Measurements from ENCODE around the gene BDNF. TPM values are rescaled to one million over a fixed set of nuclear protein-coding genes. Genes with fewer than 3 reads are reported as not detected.
"Not testable (repeated sequence)": the region's sequence is repeated elsewhere in the genome, so short reads cannot be mapped to it uniquely, and the experiment has no call there.

The BDNF gene
- total and polyA plus RNA-seq, 2 donors (not counting 1 experiment from before 2014, with no cell fraction given): 11.2 to 16.7 TPM

DNA sequence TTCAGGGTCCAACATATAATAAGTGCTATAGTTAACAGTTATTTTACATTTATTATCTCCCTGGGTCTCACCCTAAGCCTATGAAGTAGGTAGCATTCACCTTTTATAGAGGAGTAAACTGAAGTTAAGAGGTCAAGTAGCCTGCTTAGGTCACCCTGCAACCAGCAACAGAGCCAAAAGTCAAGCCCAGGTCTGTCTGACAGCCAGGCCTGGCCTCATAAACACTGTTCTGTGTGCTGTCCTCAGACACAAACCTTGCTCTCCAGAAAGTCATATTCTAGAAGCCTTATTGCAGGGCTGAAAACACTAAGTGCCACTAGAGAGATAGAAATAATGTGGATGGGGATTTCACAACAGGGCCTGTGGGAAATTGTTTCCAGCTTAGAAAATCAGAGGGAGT lies 59.3 kb downstream of the BDNF start:
- H3K79me2 ChIP-seq (ENCODE audit: control insufficient read depth, insufficient read depth, low read length): no peaks in the 10 kb centered on the region
- H4K20me1 ChIP-seq (ENCODE audit: control insufficient read depth, extremely low read depth, insufficient read depth, low read length): no peaks in the 10 kb centered on the region
- no peak overlapping the region for H2AFZ ChIP-seq (ENCODE audit: low read length)
- H3K4me2 ChIP-seq (ENCODE audit: extremely low read depth, insufficient read depth, low read length): no peak overlapping the region
- H3K27ac ChIP-seq (ENCODE audit: insufficient read depth, low read length): no peak overlapping the region
- no peaks in the 10 kb centered on the region for H3K27me3 ChIP-seq (ENCODE audit: control insufficient read depth, insufficient read depth, low read length)
- H3K4me3 ChIP-seq (replicated peaks in 1 of 4; ENCODE audit: control extremely low read depth in 1 of 4, insufficient read depth in 1 of 4, low read depth in 3 of 4, low read length in 4 of 4): no peak overlapping the region
- H3K9me3 ChIP-seq (ENCODE audit: control insufficient read depth, insufficient read depth, low read depth, low read length): no peaks in the 10 kb centered on the region
- H3K36me3 ChIP-seq (ENCODE audit: control insufficient read depth, insufficient read depth, low read length): no peaks in the 10 kb centered on the region
- H3K9ac ChIP-seq (ENCODE audit: insufficient read depth, low read length): no peak overlapping the region
- DNase-seq (ENCODE audit: low read depth in 2 of 2): no peak
- H3K4me1 ChIP-seq (ENCODE audit: control insufficient read depth, extremely low read depth, insufficient read depth, low read length): no peaks in the 10 kb centered on the region
- TF ChIP-seq EZH2 (IDR thresholded peaks at IDR 0.05; ENCODE audit: low read length, missing control alignments): no peak
- TF ChIP-seq, protein P1, sequence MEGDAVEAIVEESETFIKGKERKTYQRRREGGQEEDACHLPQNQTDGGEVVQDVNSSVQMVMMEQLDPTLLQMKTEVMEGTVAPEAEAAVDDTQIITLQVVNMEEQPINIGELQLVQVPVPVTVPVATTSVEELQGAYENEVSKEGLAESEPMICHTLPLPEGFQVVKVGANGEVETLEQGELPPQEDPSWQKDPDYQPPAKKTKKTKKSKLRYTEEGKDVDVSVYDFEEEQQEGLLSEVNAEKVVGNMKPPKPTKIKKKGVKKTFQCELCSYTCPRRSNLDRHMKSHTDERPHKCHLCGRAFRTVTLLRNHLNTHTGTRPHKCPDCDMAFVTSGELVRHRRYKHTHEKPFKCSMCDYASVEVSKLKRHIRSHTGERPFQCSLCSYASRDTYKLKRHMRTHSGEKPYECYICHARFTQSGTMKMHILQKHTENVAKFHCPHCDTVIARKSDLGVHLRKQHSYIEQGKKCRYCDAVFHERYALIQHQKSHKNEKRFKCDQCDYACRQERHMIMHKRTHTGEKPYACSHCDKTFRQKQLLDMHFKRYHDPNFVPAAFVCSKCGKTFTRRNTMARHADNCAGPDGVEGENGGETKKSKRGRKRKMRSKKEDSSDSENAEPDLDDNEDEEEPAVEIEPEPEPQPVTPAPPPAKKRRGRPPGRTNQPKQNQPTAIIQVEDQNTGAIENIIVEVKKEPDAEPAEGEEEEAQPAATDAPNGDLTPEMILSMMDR (conservative IDR thresholded peaks at IDR 0.05 in 1 of 2, IDR thresholded peaks at IDR 0.05 in 1 of 2; ENCODE audit: low read depth in 1 of 2, low read length in 2 of 2): no peak

DNA sequence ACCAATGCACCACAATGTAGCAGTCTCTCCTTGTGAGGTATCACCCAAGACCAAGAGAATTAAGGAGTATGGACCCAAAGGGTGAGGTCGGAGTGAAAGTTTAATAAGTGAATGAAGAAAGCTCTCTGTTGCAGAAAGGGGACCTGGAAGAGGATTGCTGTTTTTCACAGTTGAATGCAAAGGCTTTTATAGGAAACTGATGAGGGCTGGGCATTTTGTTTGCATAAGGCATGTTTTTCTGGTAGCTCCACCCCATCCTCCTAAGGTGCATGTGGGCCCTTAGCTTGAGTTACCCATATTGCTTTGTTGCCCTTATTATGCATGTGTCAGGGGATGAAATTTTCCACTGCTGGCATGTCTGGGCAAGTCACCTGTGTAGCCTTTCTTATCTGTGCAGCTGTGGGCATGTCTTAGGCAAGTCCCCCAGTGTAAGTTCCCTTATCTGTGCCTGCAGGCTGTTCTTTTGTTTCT lies 64.7 kb downstream of the BDNF start:
- Histone ChIP-seq H3K4me3 (replicated peaks in 1 of 4; ENCODE audit: control extremely low read depth in 1 of 4, insufficient read depth in 1 of 4, low read depth in 3 of 4, low read length in 4 of 4) (no peak overlapping the region), H3K36me3 (ENCODE audit: control insufficient read depth, insufficient read depth, low read length) (no peaks in the 10 kb centered on the region), H3K9ac (ENCODE audit: insufficient read depth, low read length) (no peak overlapping the region), H3K79me2 (ENCODE audit: control insufficient read depth, insufficient read depth, low read length) (no peaks in the 10 kb centered on the region), H3K27me3 (ENCODE audit: control insufficient read depth, insufficient read depth, low read length) (no peaks in the 10 kb centered on the region), H3K9me3 (ENCODE audit: control insufficient read depth, insufficient read depth, low read depth, low read length) (no peaks in the 10 kb centered on the region), H4K20me1 (ENCODE audit: control insufficient read depth, extremely low read depth, insufficient read depth, low read length) (no peaks in the 10 kb centered on the region), H2AFZ (ENCODE audit: low read length) (no peak overlapping the region), H3K27ac (ENCODE audit: insufficient read depth, low read length) (no peak overlapping the region), H3K4me1 (ENCODE audit: control insufficient read depth, extremely low read depth, insufficient read depth, low read length) (no peaks in the 10 kb centered on the region), H3K4me2 (ENCODE audit: extremely low read depth, insufficient read depth, low read length) (no peak overlapping the region)
- TF ChIP-seq, protein P1 (conservative IDR thresholded peaks at IDR 0.05 in 1 of 2, IDR thresholded peaks at IDR 0.05 in 1 of 2; ENCODE audit: low read depth in 1 of 2, low read length in 2 of 2): no peak
- TF ChIP-seq EZH2 (IDR thresholded peaks at IDR 0.05; ENCODE audit: low read length, missing control alignments): no peak
- DNase-seq (ENCODE audit: low read depth in 2 of 2): peak in 1 of 2 donors; percentile 1

DNA sequence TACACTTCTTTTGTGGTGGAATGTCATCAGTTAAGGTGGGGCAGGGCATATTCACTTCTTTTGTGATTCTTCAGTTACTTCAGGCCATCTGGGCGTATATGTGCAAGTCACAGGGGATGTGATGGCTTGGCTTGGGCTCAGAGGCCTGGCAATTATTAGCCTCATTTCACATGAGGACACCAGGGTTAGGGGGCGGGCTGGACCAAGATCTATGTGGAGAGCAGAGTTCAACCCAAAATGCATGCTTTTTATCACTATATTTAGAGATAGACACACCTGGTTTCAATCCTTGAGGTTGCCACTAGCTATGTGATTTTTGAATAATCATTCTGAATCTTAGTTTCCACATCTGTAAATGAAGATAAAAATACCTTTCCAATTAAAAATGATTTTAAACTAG lies 65.5 kb downstream of the BDNF start:
- H2AFZ ChIP-seq (ENCODE audit: low read length); H3K9me3 ChIP-seq (ENCODE audit: control insufficient read depth, insufficient read depth, low read depth, low read length); H3K36me3 ChIP-seq (ENCODE audit: control insufficient read depth, insufficient read depth, low read length); H3K9ac ChIP-seq (ENCODE audit: insufficient read depth, low read length); DNase-seq (ENCODE audit: low read depth in 2 of 2); H3K4me3 ChIP-seq (replicated peaks in 1 of 4; ENCODE audit: control extremely low read depth in 1 of 4, insufficient read depth in 1 of 4, low read depth in 3 of 4, low read length in 4 of 4); H3K27me3 ChIP-seq (ENCODE audit: control insufficient read depth, insufficient read depth, low read length); H3K4me1 ChIP-seq (ENCODE audit: control insufficient read depth, extremely low read depth, insufficient read depth, low read length); H3K79me2 ChIP-seq (ENCODE audit: control insufficient read depth, insufficient read depth, low read length); H4K20me1 ChIP-seq (ENCODE audit: control insufficient read depth, extremely low read depth, insufficient read depth, low read length); H3K4me2 ChIP-seq (ENCODE audit: extremely low read depth, insufficient read depth, low read length); H3K27ac ChIP-seq (ENCODE audit: insufficient read depth, low read length): not testable (repeated sequence)

DNA sequence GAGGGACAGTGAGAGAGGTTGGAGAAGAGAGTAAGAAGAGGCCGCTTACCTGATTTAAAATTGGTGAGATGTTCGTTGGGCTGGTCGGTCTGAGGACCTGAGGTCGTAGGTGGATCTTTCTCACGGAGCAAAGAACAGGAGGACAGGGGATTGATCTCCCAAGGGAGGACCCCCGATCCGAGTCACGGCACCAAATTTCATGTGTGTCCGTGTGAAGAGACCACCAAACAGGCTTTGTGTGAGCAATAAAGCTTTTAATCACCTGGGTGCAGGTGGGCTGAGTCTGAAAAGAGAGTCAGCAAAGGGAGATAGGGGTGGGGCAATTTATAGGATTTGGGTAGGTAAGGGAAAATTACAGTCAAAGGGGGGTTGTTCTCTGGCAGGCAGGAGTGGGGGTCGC lies 66.0 kb downstream of the BDNF start:
- H3K4me2 ChIP-seq (ENCODE audit: extremely low read depth, insufficient read depth, low read length); H3K36me3 ChIP-seq (ENCODE audit: control insufficient read depth, insufficient read depth, low read length); H3K27me3 ChIP-seq (ENCODE audit: control insufficient read depth, insufficient read depth, low read length); H4K20me1 ChIP-seq (ENCODE audit: control insufficient read depth, extremely low read depth, insufficient read depth, low read length); H3K27ac ChIP-seq (ENCODE audit: insufficient read depth, low read length); H2AFZ ChIP-seq (ENCODE audit: low read length); H3K4me1 ChIP-seq (ENCODE audit: control insufficient read depth, extremely low read depth, insufficient read depth, low read length); DNase-seq (ENCODE audit: low read depth in 2 of 2); H3K4me3 ChIP-seq (replicated peaks in 1 of 4; ENCODE audit: control extremely low read depth in 1 of 4, insufficient read depth in 1 of 4, low read depth in 3 of 4, low read length in 4 of 4); H3K79me2 ChIP-seq (ENCODE audit: control insufficient read depth, insufficient read depth, low read length); H3K9ac ChIP-seq (ENCODE audit: insufficient read depth, low read length); H3K9me3 ChIP-seq (ENCODE audit: control insufficient read depth, insufficient read depth, low read depth, low read length): not testable (repeated sequence)

DNA sequence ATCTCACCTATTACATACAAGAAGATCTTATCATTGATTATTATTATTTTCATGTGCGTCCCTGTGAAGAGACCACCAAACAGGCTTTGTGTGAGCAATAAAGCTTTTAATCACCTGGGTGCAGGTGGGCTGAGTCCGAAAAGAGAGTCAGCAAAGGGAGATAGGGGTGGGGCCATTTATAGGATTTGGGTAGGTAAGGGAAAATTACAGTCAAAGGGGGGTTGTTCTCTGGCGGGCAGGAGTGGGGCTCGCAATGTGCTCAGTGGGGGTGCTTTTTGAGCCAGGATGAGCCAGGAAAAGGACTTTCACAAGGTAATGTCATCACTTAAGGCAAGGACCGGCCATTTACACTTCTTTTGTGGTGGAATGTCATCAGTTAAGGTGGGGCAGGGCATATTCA lies 71.2 kb downstream of the BDNF start:
- DNase-seq (ENCODE audit: low read depth in 2 of 2); H4K20me1 ChIP-seq (ENCODE audit: control insufficient read depth, extremely low read depth, insufficient read depth, low read length); H3K36me3 ChIP-seq (ENCODE audit: control insufficient read depth, insufficient read depth, low read length); H3K9me3 ChIP-seq (ENCODE audit: control insufficient read depth, insufficient read depth, low read depth, low read length); H3K4me2 ChIP-seq (ENCODE audit: extremely low read depth, insufficient read depth, low read length); H3K27me3 ChIP-seq (ENCODE audit: control insufficient read depth, insufficient read depth, low read length); H3K4me3 ChIP-seq (replicated peaks in 1 of 4; ENCODE audit: control extremely low read depth in 1 of 4, insufficient read depth in 1 of 4, low read depth in 3 of 4, low read length in 4 of 4); H2AFZ ChIP-seq (ENCODE audit: low read length); H3K27ac ChIP-seq (ENCODE audit: insufficient read depth, low read length); H3K9ac ChIP-seq (ENCODE audit: insufficient read depth, low read length); H3K4me1 ChIP-seq (ENCODE audit: control insufficient read depth, extremely low read depth, insufficient read depth, low read length); H3K79me2 ChIP-seq (ENCODE audit: control insufficient read depth, insufficient read depth, low read length): not testable (repeated sequence)
